Measurements from ENCODE around the gene EFNA5. TPM values are rescaled to one million over a fixed set of nuclear protein-coding genes. Genes with fewer than 3 reads are reported as not detected.
A peak's percentile ranks its signal among the peaks of the same experiment; 100 is the strongest.

EFNA5 gene
- total RNA-seq, 1 experiment from 2014 or later, result 216 TPM

GRCh38 chr5:107430071-107430625 lies 240.6 kb downstream of the EFNA5 start:
- H3K36me3 Mint-ChIP-seq (ENCODE audit: insufficient read depth, unreplicated experiment), result peaks cover 39% of the 10 kb centered on the region
- intact Hi-C loops (cut with micrococcal nuclease; ENCODE audit: unreplicated experiment), result no loop called here
- H3K4me3 Mint-ChIP-seq (ENCODE audit: low read depth, unreplicated experiment), result peak overlapping the region; percentile 26
- no TSS peak for BruUV-seq (replicated peaks)
- CTCF ChIA-PET, result interaction anchor here (0.7 to 1.4 kb wide), 6 partner anchors 9 to 485 kb away, joined by 3 to 6 read pairs (median 5); no protein-coding TSS in a partner anchor
- peaks cover 82% of the 10 kb centered on the region for H3K4me1 Mint-ChIP-seq (ENCODE audit: low read depth, unreplicated experiment)
- H3K9me3 Mint-ChIP-seq (ENCODE audit: low read depth, unreplicated experiment), result no peaks in the 10 kb centered on the region
- H3K27me3 Mint-ChIP-seq (ENCODE audit: unreplicated experiment), result no peaks in the 10 kb centered on the region
- no peak for DNase-seq
- no peak for TF ChIP-seq CTCF (IDR thresholded peaks at IDR 0.05; ENCODE audit: unreplicated experiment)
- H3K27ac Mint-ChIP-seq (ENCODE audit: unreplicated experiment), result peak overlapping the region; percentile 57

DNA sequence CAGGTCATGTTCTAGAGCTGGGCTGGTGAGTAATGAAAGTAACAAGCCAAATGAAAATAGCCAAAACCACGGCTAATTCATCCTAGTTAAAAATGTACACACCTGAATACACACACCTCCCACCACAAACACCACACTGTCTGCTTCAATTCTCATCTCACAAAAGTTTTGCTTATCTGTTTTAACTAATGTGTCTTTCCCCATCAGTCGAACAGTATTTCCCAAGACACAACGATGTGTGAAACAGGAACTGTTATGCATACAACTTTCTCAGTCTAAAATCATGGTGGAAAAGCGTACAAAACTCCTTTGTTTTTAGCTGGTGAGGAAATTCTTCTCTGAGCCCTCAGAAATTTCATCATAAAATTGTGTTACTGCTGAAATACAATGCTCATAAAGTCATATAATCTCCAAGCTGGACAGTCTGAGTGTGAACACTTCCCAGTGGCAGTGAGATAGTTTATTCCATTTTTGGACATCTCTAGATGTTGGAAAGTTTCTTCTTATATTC lies 242.4 kb downstream of the EFNA5 start:
- CTCF ChIA-PET, result interaction anchor here (0.6 kb wide), 1 partner anchor 142 kb away, joined by 6 read pairs; no protein-coding TSS in a partner anchor
- Mint-ChIP-seq H3K27me3 (ENCODE audit: unreplicated experiment) (no peaks in the 10 kb centered on the region), H3K9me3 (ENCODE audit: low read depth, unreplicated experiment) (no peaks in the 10 kb centered on the region), H3K27ac (ENCODE audit: unreplicated experiment) (peak overlapping the region; percentile 57), H3K4me3 (ENCODE audit: low read depth, unreplicated experiment) (no peak overlapping the region), H3K4me1 (ENCODE audit: low read depth, unreplicated experiment) (peaks cover 80% of the 10 kb centered on the region), H3K36me3 (ENCODE audit: insufficient read depth, unreplicated experiment) (peaks cover 53% of the 10 kb centered on the region)
- TF ChIP-seq CTCF (IDR thresholded peaks at IDR 0.05; ENCODE audit: unreplicated experiment), result no peak
- no peak for DNase-seq
- intact Hi-C loops (cut with micrococcal nuclease; ENCODE audit: unreplicated experiment), result no loop called here
- BruUV-seq (replicated peaks), result no TSS peak

GRCh38 chr5:107426872-107427271 lies 243.9 kb downstream of the EFNA5 start:
- CTCF ChIA-PET, result interaction anchor here (1.2 to 1.7 kb wide), 5 partner anchors 8 to 41 kb away, joined by 3 to 17 read pairs (median 3); no protein-coding TSS in a partner anchor
- H3K27ac Mint-ChIP-seq (ENCODE audit: unreplicated experiment), result peak overlapping the region; percentile 67

GRCh38 chr5:107426209-107426608 lies 244.5 kb downstream of the EFNA5 start:
- Mint-ChIP-seq H3K36me3 (ENCODE audit: insufficient read depth, unreplicated experiment) (peaks cover 57% of the 10 kb centered on the region), H3K9me3 (ENCODE audit: low read depth, unreplicated experiment) (no peaks in the 10 kb centered on the region), H3K4me3 (ENCODE audit: low read depth, unreplicated experiment) (no peak overlapping the region), H3K27ac (ENCODE audit: unreplicated experiment) (peak overlapping the region; percentile 67), H3K4me1 (ENCODE audit: low read depth, unreplicated experiment) (peaks cover 79% of the 10 kb centered on the region), H3K27me3 (ENCODE audit: unreplicated experiment) (no peaks in the 10 kb centered on the region)
- intact Hi-C loops (cut with micrococcal nuclease; ENCODE audit: unreplicated experiment), result no loop called here
- no peak for DNase-seq
- CTCF ChIA-PET, result interaction anchor here (1.1 to 1.7 kb wide), 9 partner anchors 9 to 146 kb away, joined by 3 to 17 read pairs (median 3); no protein-coding TSS in a partner anchor
- BruUV-seq (replicated peaks), result TSS peak; percentile 78
- TF ChIP-seq CTCF (IDR thresholded peaks at IDR 0.05; ENCODE audit: unreplicated experiment), result no peak

More at GRCh38 chr5:107426872-107427271, 243.9 kb downstream of the EFNA5 start:
- Mint-ChIP-seq H3K36me3 (ENCODE audit: insufficient read depth, unreplicated experiment) (peaks cover 59% of the 10 kb centered on the region), H3K4me3 (ENCODE audit: low read depth, unreplicated experiment) (no peak overlapping the region), H3K4me1 (ENCODE audit: low read depth, unreplicated experiment) (peaks cover 83% of the 10 kb centered on the region), H3K9me3 (ENCODE audit: low read depth, unreplicated experiment) (no peaks in the 10 kb centered on the region), H3K27me3 (ENCODE audit: unreplicated experiment) (no peaks in the 10 kb centered on the region)
- no peak for DNase-seq
- intact Hi-C loops (cut with micrococcal nuclease; ENCODE audit: unreplicated experiment), result no loop called here
- no TSS peak for BruUV-seq (replicated peaks)
- no peak for TF ChIP-seq CTCF (IDR thresholded peaks at IDR 0.05; ENCODE audit: unreplicated experiment)

Measured in Calu3 (cell line).